ENCODE results near the gene NCOA1. TPM values are rescaled to one million over a fixed set of nuclear protein-coding genes. Genes with fewer than 3 reads are reported as not detected.
A peak's percentile ranks its signal among the peaks of the same experiment; 100 is the strongest.
"Not testable (repeated sequence)": the region's sequence is repeated elsewhere in the genome, so short reads cannot be mapped to it uniquely, and the experiment has no call there.

The NCOA1 gene
- total and polyA plus RNA-seq, 4 experiments from 2014 or later = 5.9 to 46.2 (median 34.8) TPM

DNA sequence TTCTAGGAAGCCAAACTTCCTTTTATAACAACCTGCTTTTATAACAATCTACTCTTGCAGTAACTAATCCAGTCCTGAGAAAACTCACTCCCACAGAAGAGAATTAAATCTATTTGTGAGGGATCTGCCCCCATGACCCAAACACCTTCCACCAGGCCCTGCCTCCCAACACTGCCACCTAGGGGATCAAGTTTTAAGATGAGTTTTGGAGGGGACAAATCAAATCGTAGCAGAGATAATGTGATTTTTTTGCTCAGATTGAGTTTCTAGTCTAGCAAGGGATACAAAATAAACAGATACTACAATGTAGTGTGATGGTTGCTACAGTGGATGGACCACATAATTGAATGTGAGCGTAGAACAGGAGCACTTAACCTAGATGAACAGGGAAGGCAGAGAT is 52.2 kb downstream of the NCOA1 start:
- Histone ChIP-seq H3K4me3 (ENCODE audit: low read length in 2 of 2) (no peak overlapping the region), H3K27ac (ENCODE audit: low read depth, low read length) (no peak overlapping the region), H3K9me3 (ENCODE audit: control insufficient read depth in 1 of 2, low read length in 2 of 2) (no peaks in the 10 kb centered on the region), H3K27me3 (ENCODE audit: insufficient read depth, low read length) (no peaks in the 10 kb centered on the region), H3K36me3 (ENCODE audit: insufficient read depth, low read length) (no peaks in the 10 kb centered on the region), H3K4me1 (ENCODE audit: insufficient read depth, low read length) (peaks cover 13% of the 10 kb centered on the region)
- H3K4me3 Mint-ChIP-seq = peak overlapping the region in 1 of 8 donors; percentile 10
- H3K4me1 Mint-ChIP-seq = peaks cover 24 to 39% (median 37%) of the 10 kb centered on the region in 4 donors
- peaks cover 0 to 43% (median 14%) of the 10 kb centered on the region in 8 donors for H3K9me3 Mint-ChIP-seq
- DNase-seq = peak in 1 of 5 donors; percentile 3
- no peaks in the 10 kb centered on the region for H3K27me3 Mint-ChIP-seq
- ChIA-PET POLR2A (ENCODE audit: partially characterized antibody) (no interaction called here), CTCF (ENCODE audit: partially characterized antibody) (no interaction called here)
- peaks cover 8 to 31% of the 10 kb centered on the region in 2 donors for H3K36me3 Mint-ChIP-seq
- intact Hi-C loops (cut with micrococcal nuclease) = no loop called here
- H3K27ac Mint-ChIP-seq = peak overlapping the region in 2 of 7 donors; percentile 3 to 8

DNA sequence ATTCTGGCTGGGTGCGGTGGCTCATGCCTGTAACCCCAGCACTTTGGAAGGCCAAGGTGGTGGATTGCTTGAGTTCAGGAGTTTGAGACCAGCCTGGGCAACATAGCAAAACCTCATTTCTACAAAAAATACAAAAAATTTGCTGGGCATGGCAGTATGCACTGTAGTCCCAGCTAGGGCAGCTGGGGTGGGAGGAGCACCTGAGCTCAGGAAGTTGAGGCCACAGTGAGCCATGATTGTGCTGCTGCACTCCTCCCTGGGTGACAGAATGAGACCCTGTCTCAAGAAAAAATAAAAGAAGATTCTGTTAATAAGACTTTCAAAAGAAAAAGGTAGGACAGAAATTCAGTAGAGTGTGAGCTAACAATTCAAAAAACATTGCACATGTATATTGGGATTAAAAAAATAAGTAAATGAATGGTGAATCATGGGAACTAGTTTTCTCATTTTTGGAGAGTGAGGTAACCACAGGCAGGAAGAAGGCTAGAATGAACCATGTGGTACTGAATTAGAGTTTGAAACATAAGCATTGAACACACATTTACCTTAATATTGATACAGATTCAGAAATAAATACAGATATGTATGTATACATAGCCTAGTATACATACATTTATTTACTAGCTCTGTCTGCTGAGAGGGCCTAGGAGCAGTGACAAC is 53.5 kb downstream of the NCOA1 start:
- Mint-ChIP-seq H3K36me3 (peaks cover 11 to 33% of the 10 kb centered on the region in 2 donors), H3K4me3 (peak overlapping the region in 1 of 8 donors; percentile 36), H3K27ac (no peak overlapping the region), H3K4me1 (peaks cover 24 to 39% (median 35%) of the 10 kb centered on the region in 4 donors), H3K9me3 (peaks cover 0 to 57% (median 17%) of the 10 kb centered on the region in 8 donors), H3K27me3 (no peaks in the 10 kb centered on the region)
- intact Hi-C loops (cut with micrococcal nuclease) = no loop called here
- Histone ChIP-seq H3K27ac (ENCODE audit: low read depth, low read length) (no peak overlapping the region), H3K4me1 (ENCODE audit: insufficient read depth, low read length) (peaks cover 13% of the 10 kb centered on the region), H3K27me3 (ENCODE audit: insufficient read depth, low read length) (no peaks in the 10 kb centered on the region), H3K4me3 (ENCODE audit: low read length in 2 of 2) (no peak overlapping the region), H3K9me3 (ENCODE audit: control insufficient read depth in 1 of 2, low read length in 2 of 2) (no peaks in the 10 kb centered on the region), H3K36me3 (ENCODE audit: insufficient read depth, low read length) (no peaks in the 10 kb centered on the region)
- CTCF ChIA-PET (ENCODE audit: partially characterized antibody) = no interaction called here
- POLR2A ChIA-PET (ENCODE audit: partially characterized antibody) = no interaction called here
- no peak for DNase-seq

DNA sequence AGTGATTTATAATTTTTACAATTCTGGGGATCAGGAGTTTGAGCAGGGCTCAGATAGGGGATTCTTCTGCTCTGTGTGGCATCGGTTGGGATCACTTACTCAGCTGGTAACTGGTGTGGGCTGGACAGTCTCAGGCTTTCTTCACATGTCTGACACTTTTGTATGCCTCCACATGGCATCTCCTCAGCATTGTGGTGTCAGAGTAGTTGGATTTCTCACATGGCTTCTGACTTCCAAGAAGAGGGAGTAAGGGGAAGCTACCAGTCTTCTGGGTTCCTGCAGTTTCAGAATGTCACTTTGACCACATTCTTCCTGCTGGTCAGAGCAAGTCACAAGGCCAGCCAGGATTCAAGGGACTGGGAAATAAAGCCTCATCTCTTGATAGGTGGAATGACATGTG is 55.6 kb downstream of the NCOA1 start:
- peaks cover 14 to 28% of the 10 kb centered on the region in 2 donors for H3K36me3 Mint-ChIP-seq
- POLR2A ChIA-PET (ENCODE audit: partially characterized antibody) = no interaction called here
- DNase-seq = no peak
- no peak overlapping the region for H3K27ac Mint-ChIP-seq
- peaks cover 28 to 42% (median 36%) of the 10 kb centered on the region in 4 donors for H3K4me1 Mint-ChIP-seq
- Histone ChIP-seq H3K36me3 (ENCODE audit: insufficient read depth, low read length) (no peaks in the 10 kb centered on the region), H3K4me1 (ENCODE audit: insufficient read depth, low read length) (peaks cover 13% of the 10 kb centered on the region), H3K27ac (ENCODE audit: low read depth, low read length) (no peak overlapping the region), H3K4me3 (ENCODE audit: low read length in 2 of 2) (no peak overlapping the region), H3K9me3 (ENCODE audit: control insufficient read depth in 1 of 2, low read length in 2 of 2) (no peaks in the 10 kb centered on the region), H3K27me3 (ENCODE audit: insufficient read depth, low read length) (no peaks in the 10 kb centered on the region)
- peaks cover 0 to 52% (median 17%) of the 10 kb centered on the region in 8 donors for H3K9me3 Mint-ChIP-seq
- H3K4me3 Mint-ChIP-seq = no peak overlapping the region
- CTCF ChIA-PET (ENCODE audit: partially characterized antibody) = no interaction called here
- intact Hi-C loops (cut with micrococcal nuclease) = no loop called here
- no peaks in the 10 kb centered on the region for H3K27me3 Mint-ChIP-seq

DNA sequence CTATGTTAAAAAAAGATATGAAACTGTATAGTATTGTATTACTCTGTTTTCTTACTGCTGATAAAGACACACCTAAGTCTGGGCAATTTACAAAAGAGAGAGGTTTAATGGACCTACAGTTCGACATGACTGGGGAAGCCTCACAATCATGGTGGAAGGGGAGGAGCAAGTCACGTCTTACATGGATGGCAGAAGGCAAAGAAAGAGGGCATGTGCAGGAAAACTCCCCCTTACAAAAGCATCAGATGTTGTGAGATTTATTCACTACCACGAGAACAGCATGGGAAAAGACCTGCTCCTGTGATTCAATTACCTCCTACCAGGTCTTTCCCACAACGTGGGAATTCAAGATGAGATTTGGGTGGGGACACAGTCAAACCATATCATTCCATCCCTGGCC is 57.0 kb downstream of the NCOA1 start:
- H3K36me3 ChIP-seq (ENCODE audit: insufficient read depth, low read length) = no peaks in the 10 kb centered on the region
- H3K9me3 ChIP-seq (ENCODE audit: control insufficient read depth in 1 of 2, low read length in 2 of 2) = no peaks in the 10 kb centered on the region
- H3K9me3 Mint-ChIP-seq = peaks cover 0 to 43% (median 13%) of the 10 kb centered on the region in 8 donors
- no peak overlapping the region for H3K27ac ChIP-seq (ENCODE audit: low read depth, low read length)
- no peak overlapping the region for H3K4me3 ChIP-seq (ENCODE audit: low read length in 2 of 2)
- peaks cover 13% of the 10 kb centered on the region for H3K4me1 ChIP-seq (ENCODE audit: insufficient read depth, low read length)
- POLR2A ChIA-PET (ENCODE audit: partially characterized antibody) = no interaction called here
- no peak overlapping the region for H3K27ac Mint-ChIP-seq
- DNase-seq = no peak
- peaks cover 14 to 21% of the 10 kb centered on the region in 2 donors for H3K36me3 Mint-ChIP-seq
- H3K27me3 Mint-ChIP-seq = no peaks in the 10 kb centered on the region
- no peaks in the 10 kb centered on the region for H3K27me3 ChIP-seq (ENCODE audit: insufficient read depth, low read length)
- peaks cover 29 to 42% (median 40%) of the 10 kb centered on the region in 4 donors for H3K4me1 Mint-ChIP-seq
- intact Hi-C loops (cut with micrococcal nuclease) = no loop called here
- CTCF ChIA-PET (ENCODE audit: partially characterized antibody) = interaction anchor here (0.6 kb wide), 1 partner anchor 626 kb away, joined by 4 read pairs; no protein-coding TSS in a partner anchor
- H3K4me3 Mint-ChIP-seq = no peak overlapping the region

DNA sequence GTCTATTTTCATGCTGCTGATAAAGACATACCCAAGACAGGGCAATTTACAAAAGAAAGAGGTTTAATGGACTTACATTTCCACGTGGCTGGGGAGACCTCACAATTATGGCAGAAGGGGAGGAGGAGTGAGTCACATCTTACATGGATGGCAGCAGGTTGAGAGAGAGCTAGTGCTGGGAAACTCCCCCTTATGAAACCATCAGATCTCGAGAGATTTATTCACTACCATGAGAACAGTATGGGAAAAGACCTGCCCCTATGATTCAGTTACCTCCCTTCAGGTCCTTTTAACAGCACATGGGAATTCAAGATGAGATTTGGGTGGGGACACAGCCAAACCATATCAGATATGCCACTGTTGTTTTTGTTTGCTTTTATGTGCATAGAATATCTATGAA is 59.2 kb downstream of the NCOA1 start:
- intact Hi-C loops (cut with micrococcal nuclease); H3K27ac ChIP-seq (ENCODE audit: low read depth, low read length); H3K4me3 ChIP-seq (ENCODE audit: low read length in 2 of 2); H3K9me3 ChIP-seq (ENCODE audit: control insufficient read depth in 1 of 2, low read length in 2 of 2); DNase-seq; POLR2A ChIA-PET (ENCODE audit: partially characterized antibody); H3K4me1 ChIP-seq (ENCODE audit: insufficient read depth, low read length); CTCF ChIA-PET (ENCODE audit: partially characterized antibody); H3K36me3 ChIP-seq (ENCODE audit: insufficient read depth, low read length); H3K27me3 Mint-ChIP-seq; H3K27me3 ChIP-seq (ENCODE audit: insufficient read depth, low read length): not testable (repeated sequence)
- peaks cover 0 to 36% (median 14%) of the 10 kb centered on the region in 8 donors for H3K9me3 Mint-ChIP-seq
- H3K36me3 Mint-ChIP-seq = peaks cover 18 to 30% of the 10 kb centered on the region in 2 donors
- peak overlapping the region in 2 of 8 donors; percentile 29 to 47 for H3K4me3 Mint-ChIP-seq
- peak overlapping the region in 2 of 7 donors; percentile 38 to 49 for H3K27ac Mint-ChIP-seq
- H3K4me1 Mint-ChIP-seq = peaks cover 12 to 30% (median 23%) of the 10 kb centered on the region in 4 donors

DNA sequence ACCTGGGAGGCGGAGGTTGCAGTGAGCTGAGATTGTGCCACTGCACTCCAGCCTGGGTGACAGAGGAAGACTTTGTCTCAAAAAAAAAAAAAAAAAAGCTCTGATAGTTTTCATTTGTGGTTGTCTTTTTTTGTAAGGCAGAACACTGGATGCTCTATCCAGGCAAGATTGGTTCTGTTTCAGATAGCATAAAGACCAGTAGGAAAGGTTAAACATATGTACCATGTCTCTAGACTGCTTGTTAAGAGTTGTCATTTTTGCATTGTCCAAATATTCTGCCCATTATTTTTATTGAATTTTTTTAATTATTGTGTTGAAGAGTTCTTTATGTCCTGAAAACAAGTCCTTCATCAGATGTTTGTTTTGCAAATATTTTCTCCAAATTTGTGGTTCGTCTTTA is 60.0 kb downstream of the NCOA1 start:
- Mint-ChIP-seq H3K9me3 (peaks cover 0 to 38% (median 14%) of the 10 kb centered on the region in 8 donors), H3K4me3 (no peak overlapping the region), H3K27me3 (no peaks in the 10 kb centered on the region), H3K4me1 (peaks cover 12 to 32% (median 23%) of the 10 kb centered on the region in 4 donors), H3K27ac (no peak overlapping the region), H3K36me3 (peaks cover 25 to 38% of the 10 kb centered on the region in 2 donors)
- intact Hi-C loops (cut with micrococcal nuclease) = no loop called here
- H3K4me1 ChIP-seq (ENCODE audit: insufficient read depth, low read length) = no peaks in the 10 kb centered on the region
- POLR2A ChIA-PET (ENCODE audit: partially characterized antibody) = no interaction called here
- H3K27ac ChIP-seq (ENCODE audit: low read depth, low read length) = no peak overlapping the region
- CTCF ChIA-PET (ENCODE audit: partially characterized antibody) = no interaction called here
- H3K9me3 ChIP-seq (ENCODE audit: control insufficient read depth in 1 of 2, low read length in 2 of 2) = no peaks in the 10 kb centered on the region
- H3K4me3 ChIP-seq (ENCODE audit: low read length in 2 of 2) = no peak overlapping the region
- no peak for DNase-seq
- no peaks in the 10 kb centered on the region for H3K36me3 ChIP-seq (ENCODE audit: insufficient read depth, low read length)
- H3K27me3 ChIP-seq (ENCODE audit: insufficient read depth, low read length) = no peaks in the 10 kb centered on the region

DNA sequence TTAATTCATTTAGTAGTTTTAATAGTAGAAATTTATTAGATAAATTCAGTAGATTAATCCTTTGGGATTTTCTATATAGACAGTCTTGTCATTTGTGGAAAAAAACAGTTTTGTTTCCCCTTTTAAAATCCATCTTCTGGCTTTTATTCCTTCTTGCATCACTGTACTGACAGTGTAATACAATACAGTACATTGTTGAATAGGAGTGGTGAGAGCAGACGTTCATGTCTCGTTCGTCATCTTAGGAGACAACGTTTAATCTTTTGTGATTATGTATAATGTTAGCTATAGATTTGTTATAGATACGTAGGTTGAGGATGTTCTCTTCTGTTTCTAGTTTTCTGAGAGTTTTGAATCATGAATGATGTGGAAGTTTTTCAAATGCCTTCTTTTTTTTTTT is 61.8 kb downstream of the NCOA1 start:
- ChIA-PET POLR2A (ENCODE audit: partially characterized antibody) (no interaction called here), CTCF (ENCODE audit: partially characterized antibody) (no interaction called here)
- H3K4me3 ChIP-seq (ENCODE audit: low read length in 2 of 2) = no peak overlapping the region
- intact Hi-C loops (cut with micrococcal nuclease) = no loop called here
- Mint-ChIP-seq H3K27ac (peak overlapping the region in 1 of 7 donors; percentile 36), H3K27me3 (no peaks in the 10 kb centered on the region), H3K36me3 (peaks cover 32 to 52% of the 10 kb centered on the region in 2 donors), H3K4me3 (no peak overlapping the region), H3K4me1 (peaks cover 13 to 35% (median 26%) of the 10 kb centered on the region in 4 donors), H3K9me3 (peaks cover 0 to 35% (median 13%) of the 10 kb centered on the region in 8 donors)
- no peaks in the 10 kb centered on the region for H3K36me3 ChIP-seq (ENCODE audit: insufficient read depth, low read length)
- H3K4me1 ChIP-seq (ENCODE audit: insufficient read depth, low read length) = no peaks in the 10 kb centered on the region
- H3K27me3 ChIP-seq (ENCODE audit: insufficient read depth, low read length) = no peaks in the 10 kb centered on the region
- DNase-seq = no peak
- H3K9me3 ChIP-seq (ENCODE audit: control insufficient read depth in 1 of 2, low read length in 2 of 2) = no peaks in the 10 kb centered on the region
- no peak overlapping the region for H3K27ac ChIP-seq (ENCODE audit: low read depth, low read length)

All from CD4-positive, alpha-beta memory T cell (primary cell).